ENCODE data around the gene SLC25A17.
"Not testable (repeated sequence)": the region's sequence is repeated elsewhere in the genome, so short reads cannot be mapped to it uniquely, and the experiment has no call there.

Gene SLC25A17, protein sequence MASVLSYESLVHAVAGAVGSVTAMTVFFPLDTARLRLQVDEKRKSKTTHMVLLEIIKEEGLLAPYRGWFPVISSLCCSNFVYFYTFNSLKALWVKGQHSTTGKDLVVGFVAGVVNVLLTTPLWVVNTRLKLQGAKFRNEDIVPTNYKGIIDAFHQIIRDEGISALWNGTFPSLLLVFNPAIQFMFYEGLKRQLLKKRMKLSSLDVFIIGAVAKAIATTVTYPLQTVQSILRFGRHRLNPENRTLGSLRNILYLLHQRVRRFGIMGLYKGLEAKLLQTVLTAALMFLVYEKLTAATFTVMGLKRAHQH

DNA sequence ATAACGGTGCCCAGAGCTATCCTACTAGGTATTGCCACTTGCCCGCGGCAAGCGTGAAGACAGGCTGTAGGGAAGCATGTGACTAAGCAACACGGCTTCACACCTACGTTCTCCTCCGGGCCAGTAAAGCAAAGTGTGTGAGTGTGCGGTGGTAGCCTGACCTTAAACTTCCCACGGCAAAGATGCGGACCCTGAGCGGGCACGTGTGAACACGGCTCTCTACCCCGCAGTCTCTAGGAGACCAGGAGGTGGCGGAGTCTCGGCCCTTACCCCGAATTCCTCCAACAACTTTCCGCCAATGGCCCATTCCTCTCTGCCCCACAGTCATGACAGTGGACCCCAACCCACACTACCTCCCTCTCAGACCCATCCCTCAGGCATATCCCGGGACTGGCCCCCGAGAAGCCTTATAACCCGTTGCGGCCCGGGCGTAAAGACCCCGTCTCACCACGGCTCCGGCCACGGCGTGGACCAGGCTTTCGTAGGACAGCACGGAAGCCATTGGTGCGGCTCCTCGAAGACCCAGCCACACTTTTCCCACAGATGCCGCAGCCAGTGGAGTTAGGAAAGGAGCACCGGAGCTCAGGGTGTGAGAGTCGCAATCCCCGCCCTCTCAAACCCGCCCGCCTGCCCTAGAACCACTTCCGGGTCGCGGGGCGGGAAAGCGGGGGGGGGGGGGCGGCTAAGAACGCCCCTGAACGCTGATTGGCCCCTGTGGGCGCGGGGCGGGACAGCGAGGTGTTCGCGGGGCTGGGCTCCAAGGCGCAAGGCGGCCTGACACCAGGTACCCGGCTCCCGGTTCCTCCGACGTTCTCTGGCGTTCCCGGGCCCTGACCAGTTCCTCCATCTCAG is at the start of gene SLC25A17:
TSS of gene SLC25A17 (minus strand) at position 600 of the 852 bp plus-strand sequence. CDS start at position 502, 98 bp downstream.
- DNase-seq (ENCODE audit: low read depth in 2 of 3, low spot score in 2 of 3), result peak; percentile 65 to 80 (median 72)

DNA sequence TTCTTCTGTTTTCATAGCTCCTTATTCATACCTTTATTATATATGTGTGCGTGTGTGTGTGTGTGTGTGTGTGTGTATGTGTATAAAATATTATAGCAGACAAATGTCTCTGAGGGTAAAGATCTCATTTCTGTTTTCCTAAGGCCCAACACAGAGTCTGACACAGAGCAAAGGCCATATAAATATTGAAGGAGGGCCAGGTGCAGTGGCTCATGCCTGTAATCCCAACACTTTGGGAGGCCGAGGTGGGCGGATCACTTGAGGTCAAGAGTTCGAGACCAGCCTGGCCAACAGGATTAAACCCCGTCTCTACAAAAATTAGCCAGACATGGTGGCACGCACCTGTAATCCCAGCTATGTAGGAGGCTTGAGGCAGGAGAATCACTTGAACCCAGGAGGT is 49.2 kb upstream of the SLC25A17 start:
- not testable (repeated sequence) for DNase-seq (ENCODE audit: low read depth in 2 of 3, low spot score in 2 of 3)

DNA sequence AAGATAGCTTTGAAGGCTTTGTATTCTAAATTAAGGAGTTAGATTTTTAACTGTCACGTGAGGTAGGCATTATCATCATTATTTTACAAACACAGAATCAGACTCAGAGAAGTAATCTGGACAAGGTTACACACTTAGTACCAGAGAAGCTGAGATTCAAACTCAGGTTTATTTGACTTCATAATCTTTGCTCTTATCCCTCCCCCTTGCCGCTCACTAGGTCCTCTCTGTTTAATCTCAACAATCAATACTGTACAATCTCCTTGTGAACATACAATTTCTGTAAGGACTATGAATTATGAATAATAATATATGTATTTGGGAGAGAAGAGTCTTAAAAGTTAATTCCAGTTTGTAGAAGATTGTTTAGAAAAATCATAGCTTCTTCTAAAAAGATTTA is 48.0 kb upstream of the SLC25A17 start:
- no peak for DNase-seq (ENCODE audit: low read depth in 2 of 3, low spot score in 2 of 3)

DNA sequence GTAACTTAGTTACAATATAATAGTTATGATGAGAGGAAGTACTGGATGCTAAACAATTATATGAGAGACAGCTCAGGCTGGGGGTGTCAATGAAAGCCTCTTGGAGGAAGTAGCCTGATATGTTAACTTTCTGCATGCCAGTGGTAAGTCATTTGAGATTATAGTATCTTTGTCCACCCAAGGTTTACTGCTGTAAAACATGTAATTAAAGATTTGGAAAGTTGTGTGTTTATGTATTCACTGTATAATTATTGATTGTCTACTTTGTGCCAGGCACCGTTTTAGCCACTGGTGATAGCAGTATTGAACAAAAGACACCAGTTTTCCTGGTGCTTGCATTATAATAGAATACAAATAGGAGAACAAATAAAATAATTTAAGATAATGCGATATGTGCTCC is 43.4 kb upstream of the SLC25A17 start:
- DNase-seq (ENCODE audit: low read depth in 2 of 3, low spot score in 2 of 3), result no peak

DNA sequence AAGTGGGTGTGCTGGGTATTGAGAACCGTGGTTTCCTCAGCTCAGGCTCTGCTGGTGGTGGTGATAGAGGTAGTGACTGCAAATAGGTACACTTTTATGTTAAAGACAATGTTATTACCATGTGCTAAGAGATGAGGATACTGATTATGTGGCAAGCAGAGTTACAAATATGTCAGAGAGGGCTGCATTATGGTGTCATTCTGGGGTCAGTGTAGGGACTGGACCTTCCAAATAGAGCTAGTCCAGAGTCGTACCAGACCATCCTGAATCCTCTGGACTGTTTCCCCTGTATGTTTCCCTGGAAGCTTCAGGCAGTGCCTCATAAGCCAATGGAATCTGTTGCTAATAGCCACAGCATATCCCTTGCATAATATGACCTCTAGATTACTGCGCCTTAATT is 42.9 kb upstream of the SLC25A17 start, which contains the start of gene DNAJB7:
TSS of gene DNAJB7 (minus strand) at position 101 of the 400 bp plus-strand sequence. CDS start 119 bp downstream, outside the sequence.
- DNase-seq (ENCODE audit: low read depth in 2 of 3, low spot score in 2 of 3), result no peak

DNA sequence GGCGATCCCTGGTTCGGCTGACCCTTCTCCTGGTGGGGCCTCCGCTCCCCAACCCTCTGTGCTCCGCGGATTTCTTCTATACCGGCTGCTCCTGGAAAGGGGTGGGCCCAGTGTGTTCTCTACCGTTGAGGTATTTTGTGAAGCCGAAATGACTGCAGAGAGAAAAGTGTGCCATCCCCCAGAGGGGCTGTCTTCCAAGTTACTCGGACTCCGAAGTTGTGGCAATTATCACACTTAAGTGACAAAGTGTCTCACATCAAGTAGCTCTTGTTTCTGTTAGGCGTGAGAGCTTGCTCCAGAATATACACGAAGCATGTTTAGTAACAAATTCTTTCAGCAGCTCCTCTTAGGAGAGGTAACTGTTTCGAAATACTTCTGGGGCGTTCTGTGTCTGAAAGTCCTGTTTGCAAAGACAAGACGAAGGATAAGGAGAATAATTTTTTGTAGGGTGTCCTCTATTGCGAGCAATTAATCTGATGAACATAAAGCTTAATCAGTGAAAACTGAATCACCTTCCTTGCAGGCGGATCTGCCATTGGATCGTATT is 38.2 kb upstream of the SLC25A17 start:
- no peak for DNase-seq (ENCODE audit: low read depth in 2 of 3, low spot score in 2 of 3)

DNA sequence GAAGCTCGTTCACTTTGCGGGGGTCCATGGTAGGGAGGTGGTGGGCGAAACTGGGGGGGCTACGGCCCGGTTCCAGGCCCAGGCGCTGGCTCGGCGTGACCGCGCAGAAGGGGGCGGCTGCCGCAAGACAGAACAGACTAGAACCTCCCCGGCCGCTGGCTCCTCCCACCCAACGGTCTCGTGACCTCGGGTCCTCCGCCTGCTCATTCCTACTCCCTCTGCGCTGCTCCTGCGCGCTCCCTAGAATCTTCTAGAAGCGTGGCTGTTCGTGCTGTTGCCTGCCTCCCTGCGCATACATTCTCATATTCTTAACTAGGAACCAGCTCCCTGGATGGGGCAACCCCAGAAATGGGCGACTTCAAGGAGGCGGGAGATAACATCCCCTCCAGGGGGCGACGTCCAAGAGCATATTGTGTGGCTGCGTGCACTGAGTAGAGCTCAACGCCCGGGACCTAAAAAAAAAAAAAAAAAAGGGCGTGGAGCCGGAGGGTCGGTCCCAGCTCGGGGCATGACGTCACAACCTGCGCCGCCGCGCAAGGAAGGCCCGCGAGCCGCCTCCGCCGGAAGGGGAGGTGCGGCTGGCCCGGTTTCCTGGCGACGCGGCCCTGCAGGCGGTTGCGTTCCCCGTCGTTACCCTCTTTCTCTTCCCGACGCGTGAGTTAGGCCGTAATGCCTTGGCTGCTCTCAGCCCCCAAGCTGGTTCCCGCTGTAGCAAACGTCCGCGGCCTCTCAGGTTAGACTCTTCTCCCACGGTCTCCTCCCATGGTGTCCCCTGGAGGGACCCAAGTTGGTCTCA is 37.6 kb upstream of the SLC25A17 start, which contains the start of the genes ST13 and XPNPEP3:
TSS of gene ST13 (minus strand) at position 127 of the 796 bp plus-strand sequence. CDS start at position 28, 99 bp downstream.
TSS of gene XPNPEP3 (plus strand) at position 636 of the 796 bp plus-strand sequence. CDS start at position 670, 34 bp downstream.
- peak; percentile 88 to 93 (median 91) for DNase-seq (ENCODE audit: low read depth in 2 of 3, low spot score in 2 of 3)

DNA sequence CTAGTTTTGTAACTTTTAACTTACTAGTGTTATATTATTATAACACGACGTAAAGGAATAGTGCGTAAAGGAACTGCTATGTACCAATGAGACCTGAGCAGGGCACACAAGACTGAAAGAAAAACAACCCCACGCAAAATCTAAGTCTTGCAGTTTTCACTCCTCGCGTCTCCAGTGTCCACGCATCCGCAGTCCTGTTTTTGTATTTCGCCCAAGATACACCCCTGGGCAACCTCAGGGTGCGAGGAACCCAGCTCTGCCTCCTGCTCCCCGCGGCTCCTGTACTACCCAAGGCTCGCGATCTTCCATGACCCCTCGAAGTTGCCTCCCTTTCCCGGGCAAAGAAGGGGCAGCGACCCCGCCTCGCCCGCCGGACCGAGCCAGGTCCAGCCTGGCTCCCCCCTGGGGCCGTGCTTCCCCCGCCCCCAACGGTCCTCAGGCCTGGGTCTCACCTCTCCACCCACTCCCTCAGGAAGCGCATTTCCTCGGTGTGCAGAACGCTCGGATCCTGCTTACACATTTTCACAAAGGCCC is 36.9 kb upstream of the SLC25A17 start:
- DNase-seq (ENCODE audit: low read depth in 2 of 3, low spot score in 2 of 3), result no peak

DNA sequence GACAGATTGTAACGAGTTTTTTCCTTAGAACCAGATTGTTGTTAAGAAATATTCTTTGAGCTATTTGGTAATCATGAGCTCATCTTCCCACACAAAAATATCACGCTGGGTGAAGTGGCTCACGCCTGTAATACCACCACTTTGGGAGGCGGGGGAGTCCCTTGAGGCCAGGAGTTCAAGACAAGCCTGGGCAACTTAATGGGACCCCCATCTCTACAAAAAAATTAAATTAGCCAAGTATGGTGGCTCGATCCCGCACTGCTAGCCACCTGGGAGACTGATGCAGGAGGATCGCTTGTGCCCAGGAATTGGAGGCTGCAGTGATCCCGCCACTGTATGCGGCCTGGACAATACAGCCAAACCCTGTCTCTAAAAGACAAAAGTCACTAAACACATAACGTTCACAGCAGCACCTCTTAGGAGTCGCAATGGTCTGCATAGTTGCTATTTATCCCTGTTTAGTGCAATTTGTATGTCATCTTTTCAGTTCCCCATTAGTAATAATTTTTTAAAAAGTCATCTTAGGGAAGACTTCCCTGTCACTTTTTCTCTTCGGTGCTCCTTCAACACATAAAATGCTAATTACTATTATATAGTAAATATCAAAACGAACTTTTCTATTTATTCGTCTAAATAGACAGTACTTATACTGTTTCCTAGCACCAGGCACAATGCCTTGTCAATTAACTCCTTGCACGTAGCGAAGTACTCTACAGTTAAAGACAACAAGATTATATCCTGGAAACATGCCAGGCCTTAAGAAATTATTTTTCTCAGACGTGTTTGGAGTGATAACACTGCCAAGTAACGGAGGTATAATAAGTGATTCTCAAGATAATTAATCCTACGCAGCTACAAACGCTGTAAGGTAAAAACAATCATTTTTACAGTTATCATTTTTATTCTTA is 36.2 kb upstream of the SLC25A17 start:
- DNase-seq (ENCODE audit: low read depth in 2 of 3, low spot score in 2 of 3), result no peak

DNA sequence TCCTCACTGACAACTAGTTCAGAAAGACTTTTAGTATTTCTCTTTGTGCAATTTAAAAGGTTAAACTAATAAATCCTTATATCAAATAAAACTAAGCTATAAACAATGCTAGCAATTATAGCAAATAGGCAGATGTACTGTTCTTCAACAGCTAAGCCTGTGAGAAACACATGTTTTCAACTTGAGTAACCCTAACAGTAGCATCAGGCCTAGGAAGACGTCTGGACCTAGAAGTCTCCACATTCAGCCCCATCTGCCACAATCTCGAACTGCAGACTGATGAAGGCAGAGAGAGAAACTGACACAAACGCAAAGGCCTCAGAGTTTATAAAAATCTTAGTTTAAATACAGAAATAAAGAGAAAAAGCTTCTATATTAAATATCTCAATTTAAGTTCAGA is 34.8 kb upstream of the SLC25A17 start:
- DNase-seq (ENCODE audit: low read depth in 2 of 3, low spot score in 2 of 3), result no peak

DNA sequence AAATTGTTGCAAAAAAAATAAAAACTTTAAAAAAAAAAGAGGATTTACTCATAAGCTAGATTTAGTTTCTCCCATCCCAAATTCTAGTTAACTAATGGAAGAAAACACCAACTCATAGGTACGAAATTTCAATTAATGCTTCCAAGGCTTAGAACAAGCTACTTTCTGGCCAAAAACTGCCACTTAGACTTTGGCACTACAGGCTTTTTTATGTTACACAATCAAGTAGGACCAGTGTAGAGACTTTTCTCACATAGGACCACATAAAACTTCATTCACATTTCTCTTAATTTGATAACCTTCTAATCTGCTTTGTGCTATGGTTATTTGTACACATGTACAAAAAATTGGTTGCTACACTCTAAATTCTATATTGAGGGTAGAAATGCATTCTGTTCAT is 34.2 kb upstream of the SLC25A17 start:
- DNase-seq (ENCODE audit: low read depth in 2 of 3, low spot score in 2 of 3), result no peak

DNA sequence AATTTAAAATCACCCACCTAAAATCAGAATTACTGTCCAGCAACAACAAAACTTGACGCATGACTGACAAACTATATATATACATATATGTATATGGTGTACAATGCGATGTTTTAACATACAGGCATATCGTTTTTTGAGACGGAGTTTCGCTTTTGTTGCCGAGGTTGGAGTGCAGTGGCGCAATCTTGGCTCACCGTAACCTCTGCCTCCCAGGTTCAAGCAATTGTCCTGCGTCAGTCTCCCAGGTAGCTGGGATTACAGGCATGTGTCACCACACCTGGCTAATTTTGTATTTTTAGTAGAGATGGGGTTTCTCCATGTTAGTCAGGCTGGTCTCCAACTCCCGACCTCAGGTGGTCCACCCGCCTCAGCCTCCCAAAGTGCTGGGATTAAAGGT is 26.7 kb upstream of the SLC25A17 start:
- not testable (repeated sequence) for DNase-seq (ENCODE audit: low read depth in 2 of 3, low spot score in 2 of 3)

DNA sequence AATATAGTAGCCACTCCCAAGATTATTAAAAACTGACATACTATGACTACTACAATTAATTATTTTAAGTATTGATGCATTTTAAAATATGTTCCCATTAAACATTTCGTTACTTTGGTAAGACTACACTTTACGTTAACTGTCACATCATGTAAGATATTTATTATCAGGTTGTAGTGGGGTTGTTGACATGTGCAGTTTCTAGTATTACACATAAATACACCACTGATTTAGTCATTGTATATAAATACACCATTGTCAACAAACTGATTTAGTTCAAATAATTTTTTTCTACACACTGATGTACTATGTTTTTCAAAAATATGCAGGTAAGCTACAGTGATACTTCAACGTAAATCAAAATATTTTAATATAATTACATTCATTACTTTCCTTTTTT is 25.8 kb upstream of the SLC25A17 start:
- no peak for DNase-seq (ENCODE audit: low read depth in 2 of 3, low spot score in 2 of 3)

DNA sequence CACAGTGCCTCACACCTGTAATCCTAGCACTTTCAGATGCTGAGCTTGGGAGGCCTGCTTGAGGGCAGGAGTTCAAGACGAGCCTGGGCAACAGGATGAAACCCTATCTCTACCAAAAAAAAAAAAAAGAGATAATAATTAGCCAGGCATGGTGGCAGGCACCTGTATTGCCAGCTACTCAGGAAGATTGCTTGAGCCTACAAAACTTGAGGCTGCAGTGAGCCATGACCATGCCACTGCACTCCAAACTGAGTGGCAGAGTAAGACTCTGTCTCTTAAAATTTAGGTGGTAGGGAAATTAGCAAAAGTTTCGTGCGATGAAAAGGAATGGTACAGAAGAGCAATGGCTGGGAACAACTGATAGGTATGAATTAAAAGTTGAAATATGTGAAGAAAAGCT is 19.3 kb upstream of the SLC25A17 start:
- DNase-seq (ENCODE audit: low read depth in 2 of 3, low spot score in 2 of 3), result no peak

DNA sequence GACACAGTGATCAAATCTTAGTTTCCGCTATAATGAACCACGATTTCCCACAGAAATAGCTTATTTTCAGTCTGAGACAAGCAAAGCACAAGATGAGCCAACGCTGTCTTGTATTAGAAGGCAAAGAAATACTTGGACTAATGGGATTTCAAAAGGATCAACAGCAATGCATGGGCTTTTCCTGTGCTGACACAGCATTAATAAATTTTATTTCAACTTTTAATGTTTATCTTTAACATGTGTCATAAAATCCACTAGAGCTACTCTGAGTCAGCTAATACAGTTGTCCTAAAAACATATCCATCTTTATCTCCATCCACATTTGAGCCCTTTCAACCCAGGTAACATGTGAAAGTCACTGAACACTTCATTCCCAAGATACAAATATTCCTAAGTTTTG is 15.5 kb upstream of the SLC25A17 start:
- no peak for DNase-seq (ENCODE audit: low read depth in 2 of 3, low spot score in 2 of 3)

DNA sequence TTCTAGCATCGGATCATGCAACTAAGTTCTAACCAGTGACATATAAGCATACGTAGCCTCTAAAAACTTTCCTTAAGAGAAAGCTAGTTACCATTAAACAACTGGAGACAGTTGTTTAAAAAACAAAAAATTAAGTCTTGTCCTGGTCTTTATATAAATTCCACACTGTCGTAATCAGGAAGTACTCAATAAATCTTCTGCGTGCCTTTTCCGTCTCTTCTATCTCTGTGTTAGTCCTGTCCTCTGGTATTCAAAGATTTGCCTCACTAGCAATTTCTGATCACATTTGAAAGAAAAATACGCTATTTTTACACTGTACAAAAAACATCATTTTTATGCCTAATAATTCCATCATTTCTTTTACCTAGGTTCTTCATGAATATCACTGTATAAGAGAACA is 10.0 kb upstream of the SLC25A17 start:
- DNase-seq (ENCODE audit: low read depth in 2 of 3, low spot score in 2 of 3), result no peak

DNA sequence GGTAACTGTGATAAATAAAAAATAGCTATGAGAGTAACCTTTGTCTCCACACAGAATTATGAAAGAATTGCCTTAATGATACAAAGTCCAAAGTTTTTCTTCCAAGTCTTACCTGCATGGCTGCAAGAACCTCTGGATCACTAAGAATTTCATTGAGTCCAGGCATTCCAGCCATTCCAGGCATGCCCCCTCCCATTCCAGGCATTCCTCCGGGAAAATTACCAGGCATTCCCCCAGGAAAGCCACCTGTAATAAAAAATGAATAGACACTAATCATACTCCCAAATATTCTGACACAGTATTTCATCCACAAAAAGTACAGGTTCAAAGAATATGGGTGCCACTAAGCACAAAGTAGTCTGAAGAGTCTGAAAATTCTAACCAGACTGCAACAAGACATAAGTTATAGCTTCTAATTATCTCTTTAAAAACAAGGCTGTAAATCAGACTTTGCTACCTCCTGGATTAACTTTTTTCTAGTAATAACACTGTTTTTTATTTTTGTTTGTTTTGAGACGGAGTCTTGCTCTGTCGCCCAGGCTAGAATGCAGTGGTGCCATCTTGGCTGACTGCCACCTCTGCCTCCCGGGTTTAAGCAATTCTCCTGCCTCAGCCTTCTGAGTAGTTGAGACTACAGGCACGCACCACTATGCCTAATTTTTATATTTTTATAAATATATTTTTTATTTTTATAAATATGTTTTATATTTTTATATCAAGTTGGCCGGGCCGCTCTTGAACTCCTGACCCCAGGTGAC is 8.0 kb upstream of the SLC25A17 start:
- DNase-seq (ENCODE audit: low read depth in 2 of 3, low spot score in 2 of 3), result no peak

DNA sequence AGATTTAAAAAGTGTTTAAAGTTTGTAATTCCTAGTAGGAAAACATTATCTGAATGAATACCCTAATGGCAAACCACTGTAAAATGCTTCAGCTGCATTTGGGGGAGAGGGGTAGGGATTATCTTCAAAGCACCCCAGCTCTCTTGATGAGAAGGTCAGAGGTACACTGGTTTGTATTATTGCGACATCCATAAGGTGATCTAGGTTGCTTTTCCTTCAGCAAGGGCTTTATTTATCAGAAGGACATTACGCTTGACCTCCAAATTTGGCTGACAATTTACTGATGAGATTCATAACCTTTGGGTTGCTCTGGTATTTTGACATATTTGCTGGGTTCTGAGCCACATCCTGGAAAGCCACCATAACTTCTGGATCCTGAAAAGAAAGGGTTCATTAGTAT is 7.1 kb upstream of the SLC25A17 start:
- DNase-seq (ENCODE audit: low read depth in 2 of 3, low spot score in 2 of 3), result not testable (repeated sequence)

DNA sequence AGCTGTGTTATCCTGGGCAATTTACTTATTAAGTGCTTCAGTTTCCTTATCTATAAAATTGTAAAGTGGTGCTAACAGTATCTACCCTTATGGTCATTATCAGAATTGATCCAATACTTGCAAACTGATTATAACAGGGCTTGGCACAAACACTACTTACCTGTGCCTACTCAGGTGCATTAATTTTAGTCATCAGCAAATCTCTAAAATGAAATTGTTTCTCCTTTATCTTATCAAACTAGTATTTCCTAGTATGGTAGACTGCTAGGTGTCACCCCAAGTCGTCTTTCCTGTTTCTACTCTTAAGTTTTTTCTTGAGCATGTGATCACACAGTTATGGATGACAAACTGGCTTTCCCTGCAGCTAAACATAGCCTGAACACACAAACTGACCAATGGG is 4.3 kb upstream of the SLC25A17 start:
- DNase-seq (ENCODE audit: low read depth in 2 of 3, low spot score in 2 of 3), result no peak
